GM12865 (cell line): ENCODE data around the gene VEGFA.

Experiments used
- DNase-seq: peaks from one replicate; pipeline ENCODE4 v3.0.0; 2010; ENCODE audit warnings: low read depth
- H3K4me3 ChIP-seq: 2 replicates; pipeline ENCODE4 v1.5.1; 2011; ENCODE audit warnings: mild to moderate bottlenecking, low read depth, low read length, control low read depth
- CTCF ChIP-seq: IDR thresholded peaks from 2 replicates; pipeline ENCODE4 v1.5.1; 2011; ENCODE audit warnings: low read length, control low read depth, low read depth, inconsistent platforms; ENCODE audit not compliant: insufficient read depth; ENCODE audit errors: missing control alignments

Gene VEGFA

GRCh38 chr6:43800746-43801494 is 30.9 kb downstream of the VEGFA start:
- TF ChIP-seq CTCF, result peak; percentile 18
- DNase-seq, result no peak
- no peak overlapping the region for H3K4me3 ChIP-seq

GRCh38 chr6:43801495-43802181 is 31.6 kb downstream of the VEGFA start:
- TF ChIP-seq CTCF, result no peak
- H3K4me3 ChIP-seq, result no peak overlapping the region
- DNase-seq, result no peak

DNA sequence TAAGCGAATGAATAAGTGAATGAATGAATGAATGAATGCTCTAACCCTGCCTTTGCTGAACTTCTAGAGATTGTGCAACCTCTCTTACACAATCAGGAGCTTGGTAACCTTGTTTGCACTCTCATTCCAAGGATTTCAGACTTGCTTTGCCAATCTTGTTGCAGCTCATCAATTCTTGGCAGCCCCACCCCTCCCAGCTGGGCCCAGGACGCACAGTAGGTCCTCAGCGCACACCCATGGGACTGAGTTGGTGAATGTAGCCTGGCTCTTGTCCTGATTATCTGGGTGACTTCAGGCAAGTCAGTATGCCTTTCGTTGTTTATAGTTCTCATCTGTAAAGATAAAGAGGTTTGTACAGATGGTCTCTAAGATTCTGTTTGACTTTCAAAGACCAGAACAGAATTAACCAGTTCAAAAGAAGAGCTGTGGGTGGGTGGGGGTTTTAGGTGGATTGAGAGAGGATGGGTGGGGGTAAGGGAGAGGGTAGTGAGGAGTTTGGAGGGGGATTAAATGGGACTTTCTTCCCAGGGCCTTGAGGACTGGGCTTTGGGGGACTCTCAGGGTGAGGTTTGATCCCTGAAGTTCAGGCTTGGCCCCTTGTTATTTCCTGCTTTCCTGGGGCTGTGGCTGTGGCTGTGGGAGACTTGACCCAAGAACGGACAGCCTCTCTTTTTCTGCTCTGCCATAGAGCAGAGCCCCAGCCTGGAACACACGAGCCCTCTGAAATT is 33.2 kb downstream of the VEGFA start:
- TF ChIP-seq CTCF, result no peak
- DNase-seq, result no peak
- no peak overlapping the region for H3K4me3 ChIP-seq

DNA sequence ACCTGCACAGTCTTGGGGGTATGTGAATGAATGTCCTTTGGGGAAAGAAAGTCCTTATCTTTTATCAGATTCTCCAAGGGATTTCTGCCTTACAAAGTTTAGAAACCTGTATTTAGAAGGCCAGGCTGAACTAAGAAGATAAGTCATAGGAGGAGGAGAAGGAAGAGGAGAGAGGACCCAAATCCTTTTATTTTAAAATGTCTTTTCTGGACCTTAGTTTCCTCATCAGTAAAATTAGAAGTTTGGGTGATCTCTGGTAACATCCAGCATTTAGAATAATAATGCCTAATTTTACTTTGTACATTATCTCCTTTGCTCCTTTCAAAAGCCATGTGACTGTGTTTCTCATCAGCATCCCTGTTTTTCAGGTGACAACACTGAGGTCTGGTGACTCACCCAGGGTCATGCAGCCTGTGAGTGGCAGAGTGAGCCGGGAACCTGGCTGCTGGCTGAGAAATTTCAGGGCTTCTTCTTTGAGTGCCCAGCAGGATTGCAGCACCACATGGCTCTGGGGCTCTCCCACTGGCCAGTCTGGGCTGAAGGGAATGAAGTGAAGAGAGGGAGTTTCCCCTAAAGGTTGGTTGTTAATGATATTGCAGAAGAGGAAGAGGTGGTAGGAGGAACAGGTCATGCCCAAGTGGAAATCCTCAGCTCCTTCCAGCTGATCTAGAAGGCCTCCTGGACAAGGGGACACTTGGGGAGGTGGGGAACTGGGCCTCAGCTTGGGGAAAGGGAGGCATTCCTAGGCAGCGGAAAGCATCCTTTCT is 34.0 kb downstream of the VEGFA start:
- no peak overlapping the region for H3K4me3 ChIP-seq
- no peak for TF ChIP-seq CTCF
- no peak for DNase-seq

DNA sequence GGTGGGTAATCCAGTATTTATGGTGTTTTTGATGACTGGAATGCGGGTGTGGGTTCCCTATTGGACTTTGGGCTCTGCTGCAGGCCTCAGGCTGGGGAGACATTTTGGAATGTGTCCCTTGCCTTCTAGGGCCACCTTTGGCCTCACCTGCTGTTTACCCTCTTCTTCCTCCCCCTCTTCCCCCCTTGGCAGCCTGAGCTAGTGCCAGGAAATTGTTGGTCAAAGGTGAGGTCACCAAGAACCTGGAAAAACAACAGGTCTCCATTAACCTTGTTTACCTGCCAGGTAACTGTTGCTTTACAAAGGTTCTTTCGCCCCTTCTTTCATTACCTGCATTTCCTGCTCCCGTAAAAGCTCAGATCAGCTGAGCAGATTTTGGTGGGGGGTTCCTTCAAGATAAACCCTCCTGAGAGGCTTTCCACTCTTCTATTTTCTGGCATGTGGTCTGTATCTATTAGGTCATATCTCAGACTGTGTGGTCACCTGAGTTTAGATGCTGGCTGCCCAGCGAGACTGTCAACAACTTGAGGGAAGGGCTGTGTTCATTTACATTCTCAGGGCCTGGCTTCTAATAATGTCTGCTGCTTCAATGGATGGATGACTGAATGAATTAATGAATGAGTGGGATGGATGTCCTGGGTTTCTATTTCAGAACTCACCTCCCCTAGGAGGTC is 34.7 kb downstream of the VEGFA start:
- TF ChIP-seq CTCF, result no peak
- DNase-seq, result no peak
- no peak overlapping the region for H3K4me3 ChIP-seq

GRCh38 chr6:43805699-43806042 is 35.7 kb downstream of the VEGFA start:
- TF ChIP-seq CTCF, result no peak
- no peak for DNase-seq
- H3K4me3 ChIP-seq, result no peak overlapping the region
